Mucosa of stomach (tissue), 1 donor: Measurements from ENCODE around the gene DSCAML1.
"Not testable (repeated sequence)": the region's sequence is repeated elsewhere in the genome, so short reads cannot be mapped to it uniquely, and the experiment has no call there.

ENCODE experiments used
- H3K27me3 ChIP-seq: one replicate; pipeline ENCODE4 v1.7.0; 2013; ENCODE audit warnings: mild to moderate bottlenecking, low read length; ENCODE audit not compliant: control insufficient read depth, insufficient read depth
- H3K36me3 ChIP-seq: one replicate; pipeline ENCODE4 v1.7.0; 2013; ENCODE audit warnings: low read length; ENCODE audit not compliant: control insufficient read depth, insufficient read depth
- H3K4me1 ChIP-seq: one replicate; pipeline ENCODE4 v1.7.0; 2013; ENCODE audit warnings: mild to moderate bottlenecking, low read length; ENCODE audit not compliant: control insufficient read depth, insufficient read depth
- H3K4me3 ChIP-seq: one replicate; pipeline ENCODE4 v1.7.0; 2013; ENCODE audit warnings: low read length
- H3K9ac ChIP-seq: one replicate; pipeline ENCODE4 v1.7.0; 2013; ENCODE audit warnings: mild to moderate bottlenecking, low read length, moderate library complexity
- H3K9me3 ChIP-seq: one replicate; pipeline ENCODE4 v1.7.0; 2013; ENCODE audit warnings: mild to moderate bottlenecking, low read length, moderate library complexity; ENCODE audit not compliant: control insufficient read depth
- donor health status: Pancreatic carcinoma.

The DSCAML1 gene

DNA sequence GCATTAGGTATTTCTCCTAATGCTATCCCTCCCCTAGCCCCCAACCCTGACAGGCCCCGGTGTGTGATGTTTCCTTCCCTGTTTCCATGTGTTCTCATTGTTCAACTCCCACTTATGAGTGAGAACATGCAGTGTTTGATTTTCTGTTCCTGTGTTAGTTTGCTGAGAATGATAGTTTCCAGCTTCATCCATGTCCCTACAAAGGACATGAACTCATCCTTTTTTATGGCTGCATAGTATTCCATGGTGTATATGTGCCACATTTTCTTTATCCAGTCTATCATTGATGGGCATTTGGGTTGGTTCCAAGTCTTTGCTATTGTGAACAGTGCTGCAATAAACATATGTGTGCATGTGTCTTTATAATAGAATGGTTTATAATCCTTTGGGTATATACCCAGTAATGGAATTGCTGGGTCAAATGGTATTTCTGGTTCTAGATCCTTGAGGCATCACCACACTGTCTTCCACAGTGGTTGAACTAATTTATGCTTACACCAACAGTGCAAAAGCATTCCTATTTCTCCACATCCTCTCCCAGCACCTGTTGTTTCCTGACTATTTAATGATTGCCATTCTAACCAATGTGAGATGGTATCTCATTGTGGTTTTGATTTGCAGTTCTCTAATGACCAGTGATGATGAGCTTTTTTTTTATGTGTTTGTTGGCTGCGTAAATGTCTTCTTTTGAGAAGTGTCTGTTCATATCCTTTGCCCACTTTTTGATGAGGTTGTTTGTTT lies 397.7 kb downstream of the DSCAML1 start:
- not testable (repeated sequence) for H3K27me3 ChIP-seq, H3K9ac ChIP-seq, H3K36me3 ChIP-seq, H3K9me3 ChIP-seq, H3K4me1 ChIP-seq, H3K4me3 ChIP-seq

DNA sequence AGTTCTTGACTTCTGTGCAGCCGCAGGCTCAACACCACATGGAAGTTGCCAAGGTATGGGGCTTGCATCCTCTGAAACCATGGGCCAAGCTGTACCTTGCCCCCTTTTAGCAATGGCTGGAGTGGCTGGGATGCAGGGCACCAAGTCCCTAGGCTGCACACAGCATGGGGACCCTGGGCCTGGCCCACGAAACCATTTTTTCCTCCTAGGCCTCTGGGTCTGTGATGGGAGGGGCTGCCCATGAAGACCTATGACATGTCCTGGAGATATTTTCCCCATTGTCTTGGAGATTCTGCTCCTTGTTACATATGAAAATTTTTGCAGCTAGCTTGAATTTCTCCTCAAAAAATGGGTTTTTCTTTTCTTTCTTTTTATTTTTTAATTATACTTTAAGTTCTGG lies 398.4 kb downstream of the DSCAML1 start:
- not testable (repeated sequence) for H3K27me3 ChIP-seq, H3K9ac ChIP-seq, H3K36me3 ChIP-seq, H3K4me1 ChIP-seq, H3K9me3 ChIP-seq, H3K4me3 ChIP-seq

DNA sequence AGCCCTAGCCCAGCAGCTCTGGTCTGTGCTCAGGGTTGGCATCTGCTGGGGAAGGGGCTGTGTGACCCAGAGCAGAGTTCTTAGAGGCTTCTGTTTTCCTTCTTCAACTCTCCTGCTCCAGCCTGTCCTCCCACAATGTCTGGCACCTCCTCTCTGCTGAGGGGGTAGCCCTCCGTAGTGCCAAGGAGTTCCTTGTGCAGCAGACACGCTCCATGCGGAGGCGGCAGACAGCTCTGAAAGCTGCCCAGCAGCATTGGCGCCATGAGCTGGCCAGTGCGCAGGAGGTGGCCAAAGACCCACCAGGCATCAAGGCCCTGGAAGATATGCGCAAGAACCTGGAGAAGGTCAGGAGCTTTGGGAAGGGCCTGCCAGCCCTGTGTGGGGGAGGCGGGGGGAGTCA lies 400.0 kb downstream of the DSCAML1 start:
- no peak overlapping the region for H3K4me3 ChIP-seq
- H3K4me1 ChIP-seq = no peaks in the 10 kb centered on the region
- H3K9me3 ChIP-seq = no peaks in the 10 kb centered on the region
- no peaks in the 10 kb centered on the region for H3K27me3 ChIP-seq
- H3K9ac ChIP-seq = no peak overlapping the region
- H3K36me3 ChIP-seq = peaks cover 12% of the 10 kb centered on the region

DNA sequence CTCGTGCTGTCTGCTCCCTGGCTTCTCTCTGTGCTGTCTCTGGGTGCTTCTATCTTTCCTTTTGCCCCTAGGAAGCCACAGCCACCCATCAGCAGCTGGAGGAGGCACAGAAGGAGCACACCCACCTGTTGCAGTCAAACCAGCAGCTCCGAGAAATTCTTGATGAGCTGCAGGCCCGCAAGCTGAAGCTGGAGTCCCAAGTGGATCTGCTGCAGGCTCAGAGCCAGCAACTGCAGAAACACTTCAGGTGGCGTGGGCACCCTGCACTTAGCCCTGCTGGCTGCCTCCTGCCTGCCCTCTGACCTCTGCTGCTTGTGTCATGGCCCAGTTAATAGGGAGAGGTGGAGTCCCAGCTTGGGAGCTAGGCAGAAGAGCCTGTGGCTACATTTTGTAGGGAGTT lies 401.5 kb downstream of the DSCAML1 start:
- no peaks in the 10 kb centered on the region for H3K27me3 ChIP-seq
- no peak overlapping the region for H3K4me3 ChIP-seq
- no peaks in the 10 kb centered on the region for H3K9me3 ChIP-seq
- H3K9ac ChIP-seq = no peak overlapping the region
- H3K4me1 ChIP-seq = no peaks in the 10 kb centered on the region
- H3K36me3 ChIP-seq = peaks cover 18% of the 10 kb centered on the region

DNA sequence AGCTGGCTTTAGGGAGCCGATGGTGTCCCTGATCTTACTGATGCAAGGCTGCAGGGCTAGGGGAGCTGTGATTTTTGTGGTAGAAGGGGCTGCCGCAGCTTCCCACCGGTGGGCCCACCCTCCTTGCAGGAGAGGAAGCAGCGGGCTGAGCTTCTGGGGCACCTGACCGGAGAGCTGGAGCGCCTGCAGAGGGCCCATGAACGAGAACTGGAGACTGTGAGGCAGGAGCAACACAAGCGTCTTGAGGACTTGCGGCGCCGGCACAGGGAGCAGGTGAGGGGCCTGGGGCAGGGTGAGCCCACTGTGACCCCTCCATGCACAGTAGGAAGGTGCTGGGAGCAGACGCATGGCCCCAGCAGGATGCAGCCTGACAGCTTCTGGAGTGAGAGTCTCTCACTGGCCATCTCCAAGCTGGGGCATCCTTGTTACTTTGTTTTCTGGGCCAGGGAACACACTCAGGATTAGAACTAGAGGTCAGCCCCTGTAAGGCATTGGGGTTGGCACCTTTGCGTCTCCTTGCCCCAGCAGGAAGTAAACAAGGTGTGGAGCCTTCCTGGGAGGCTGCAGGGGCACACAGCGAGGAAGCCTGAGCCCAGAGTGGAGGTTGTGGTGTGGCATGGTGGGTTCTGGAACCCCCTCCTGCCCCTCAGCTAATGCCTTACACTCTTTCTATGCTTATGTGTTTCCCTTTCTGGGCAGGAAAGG lies 402.6 kb downstream of the DSCAML1 start:
- no peak overlapping the region for H3K4me3 ChIP-seq
- H3K9ac ChIP-seq = no peak overlapping the region
- H3K36me3 ChIP-seq = peaks cover 18% of the 10 kb centered on the region
- no peaks in the 10 kb centered on the region for H3K27me3 ChIP-seq
- no peaks in the 10 kb centered on the region for H3K4me1 ChIP-seq
- no peaks in the 10 kb centered on the region for H3K9me3 ChIP-seq

DNA sequence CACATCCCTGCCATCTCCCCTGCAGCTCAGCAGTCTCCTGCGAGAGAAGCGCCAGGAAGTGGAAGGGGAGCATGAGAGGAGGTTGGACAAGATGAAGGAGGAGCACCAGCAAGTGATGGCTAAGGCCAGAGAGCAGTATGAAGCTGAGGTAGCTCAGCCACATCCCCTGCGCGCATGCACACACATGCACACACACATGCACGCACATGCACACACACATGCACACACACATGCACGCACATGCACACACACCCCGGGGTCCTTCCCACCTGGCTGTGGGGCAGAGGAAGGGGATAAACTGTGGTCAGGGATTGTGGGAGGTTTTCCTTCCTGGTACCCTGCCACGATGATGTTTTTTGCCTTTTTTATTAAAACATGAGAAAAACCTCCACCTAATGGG lies 404.0 kb downstream of the DSCAML1 start:
- H3K9ac ChIP-seq = no peak overlapping the region
- no peaks in the 10 kb centered on the region for H3K4me1 ChIP-seq
- no peaks in the 10 kb centered on the region for H3K9me3 ChIP-seq
- H3K27me3 ChIP-seq = no peaks in the 10 kb centered on the region
- H3K4me3 ChIP-seq = no peak overlapping the region
- H3K36me3 ChIP-seq = peaks cover 18% of the 10 kb centered on the region

DNA sequence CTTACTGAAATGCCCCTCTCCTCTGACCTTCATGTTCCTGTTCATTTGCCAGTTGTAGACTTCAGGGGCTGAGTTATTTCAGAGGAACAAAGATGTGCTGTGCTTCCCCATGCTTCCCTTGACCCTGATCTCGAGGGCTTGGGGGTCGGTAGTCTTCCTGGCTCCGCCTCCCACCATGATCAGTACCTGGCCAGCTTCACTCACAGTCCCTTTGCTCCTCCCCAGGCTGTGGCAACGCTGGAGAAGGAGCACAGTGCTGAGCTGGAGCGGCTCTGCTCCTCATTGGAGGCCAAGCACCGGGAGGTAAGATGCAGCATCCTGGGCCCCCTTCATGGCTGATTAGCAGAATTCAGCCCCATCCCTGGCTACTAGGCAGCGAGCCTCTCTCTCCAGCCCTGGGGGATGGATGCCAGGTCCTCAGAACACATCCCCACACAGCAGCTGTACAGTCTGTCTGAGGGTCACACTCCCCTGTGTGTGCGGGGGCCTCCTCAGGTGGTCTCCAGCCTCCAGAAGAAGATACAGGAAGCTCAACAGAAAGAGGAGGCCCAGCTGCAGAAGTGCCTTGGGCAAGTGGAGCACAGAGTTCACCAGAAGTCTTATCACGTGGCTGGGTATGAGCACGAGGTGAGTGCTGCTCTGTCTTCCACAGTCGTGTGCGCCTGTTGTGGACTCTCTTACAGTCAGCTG lies 404.9 kb downstream of the DSCAML1 start:
- no peaks in the 10 kb centered on the region for H3K27me3 ChIP-seq
- H3K9me3 ChIP-seq = no peaks in the 10 kb centered on the region
- H3K9ac ChIP-seq = no peak overlapping the region
- no peak overlapping the region for H3K4me3 ChIP-seq
- H3K4me1 ChIP-seq = no peaks in the 10 kb centered on the region
- H3K36me3 ChIP-seq = peaks cover 18% of the 10 kb centered on the region

DNA sequence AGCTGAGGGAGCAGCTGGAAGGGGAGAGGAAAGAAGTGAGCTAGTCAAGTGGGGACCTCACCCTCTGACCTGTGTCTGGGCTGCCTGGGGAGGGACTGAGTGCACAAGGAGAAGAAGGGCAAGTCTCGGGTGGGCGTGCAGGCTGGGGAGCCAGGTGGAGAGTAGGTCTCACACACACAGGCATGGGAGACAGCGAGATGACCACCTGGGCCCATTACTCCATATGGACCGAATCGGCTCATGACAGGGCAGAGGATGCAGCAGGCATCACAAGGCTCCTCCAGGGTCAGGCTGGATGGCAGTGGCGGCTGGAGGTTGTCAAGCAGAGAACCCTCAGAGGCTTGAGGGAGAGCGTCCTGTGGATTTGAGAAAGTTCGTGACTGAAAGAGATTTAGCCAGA lies 405.8 kb downstream of the DSCAML1 start:
- Histone ChIP-seq H3K4me3 (no peak overlapping the region), H3K4me1 (no peaks in the 10 kb centered on the region), H3K36me3 (peaks cover 18% of the 10 kb centered on the region), H3K9me3 (no peaks in the 10 kb centered on the region), H3K9ac (no peak overlapping the region), H3K27me3 (no peaks in the 10 kb centered on the region)

DNA sequence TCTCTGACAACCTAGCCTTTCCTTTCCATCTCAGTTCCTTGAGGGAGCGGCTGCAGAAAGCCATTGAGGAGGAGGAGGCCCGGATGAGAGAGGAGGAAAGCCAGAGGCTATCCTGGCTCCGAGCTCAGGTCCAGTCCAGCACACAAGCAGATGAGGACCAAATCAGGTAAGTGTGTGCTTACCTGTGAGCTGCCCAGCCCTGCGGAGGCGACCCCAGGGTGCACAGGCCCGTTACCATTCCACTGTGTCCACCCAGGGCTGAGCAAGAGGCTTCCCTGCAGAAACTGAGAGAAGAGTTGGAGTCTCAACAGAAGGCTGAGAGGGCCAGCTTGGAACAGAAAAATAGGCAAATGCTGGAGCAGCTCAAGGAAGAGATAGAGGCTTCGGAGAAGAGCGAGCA lies 406.3 kb downstream of the DSCAML1 start:
- no peak overlapping the region for H3K4me3 ChIP-seq
- no peaks in the 10 kb centered on the region for H3K4me1 ChIP-seq
- no peak overlapping the region for H3K9ac ChIP-seq
- no peaks in the 10 kb centered on the region for H3K9me3 ChIP-seq
- H3K27me3 ChIP-seq = no peaks in the 10 kb centered on the region
- peaks cover 18% of the 10 kb centered on the region for H3K36me3 ChIP-seq

DNA sequence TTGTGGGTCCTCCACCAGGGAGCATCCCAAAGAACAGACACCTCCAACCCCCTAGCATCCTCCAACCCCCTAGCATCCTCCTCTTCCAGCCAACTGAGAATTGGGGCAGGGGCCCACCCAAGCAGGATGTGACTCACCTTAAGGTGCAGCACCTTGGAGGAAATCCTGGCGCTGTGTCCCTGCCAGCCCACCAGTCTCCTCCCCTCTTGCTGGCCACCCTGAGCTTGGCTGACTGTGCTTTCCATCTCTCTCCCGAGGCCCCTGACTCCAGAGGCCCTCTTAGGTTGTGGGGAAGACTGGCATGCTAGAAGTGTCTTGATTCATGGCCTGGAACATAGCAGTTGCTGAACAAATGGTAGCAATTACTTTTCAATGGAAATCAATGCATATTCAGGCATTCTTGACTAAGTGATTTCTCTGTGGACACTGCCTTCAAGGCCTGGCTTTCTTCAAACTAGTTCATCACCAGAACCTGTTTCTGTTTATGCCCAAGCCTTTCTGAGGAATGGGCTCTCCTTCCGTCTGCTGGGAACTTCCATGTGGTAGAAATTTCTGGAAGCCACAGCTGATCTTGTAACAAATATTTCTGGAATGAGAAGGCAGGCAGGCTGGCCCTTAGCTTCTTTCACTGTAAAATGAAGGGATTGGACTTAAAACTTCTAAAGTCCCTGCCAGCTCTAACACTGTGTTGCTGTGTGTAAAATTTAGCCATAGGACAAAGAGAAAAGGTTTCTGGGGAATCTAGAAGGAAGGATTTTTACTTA lies 408.8 kb downstream of the DSCAML1 start:
- no peaks in the 10 kb centered on the region for H3K4me1 ChIP-seq
- H3K27me3 ChIP-seq = no peaks in the 10 kb centered on the region
- H3K4me3 ChIP-seq = no peak overlapping the region
- H3K9ac ChIP-seq = no peak overlapping the region
- peaks cover 10% of the 10 kb centered on the region for H3K36me3 ChIP-seq
- H3K9me3 ChIP-seq = no peaks in the 10 kb centered on the region

DNA sequence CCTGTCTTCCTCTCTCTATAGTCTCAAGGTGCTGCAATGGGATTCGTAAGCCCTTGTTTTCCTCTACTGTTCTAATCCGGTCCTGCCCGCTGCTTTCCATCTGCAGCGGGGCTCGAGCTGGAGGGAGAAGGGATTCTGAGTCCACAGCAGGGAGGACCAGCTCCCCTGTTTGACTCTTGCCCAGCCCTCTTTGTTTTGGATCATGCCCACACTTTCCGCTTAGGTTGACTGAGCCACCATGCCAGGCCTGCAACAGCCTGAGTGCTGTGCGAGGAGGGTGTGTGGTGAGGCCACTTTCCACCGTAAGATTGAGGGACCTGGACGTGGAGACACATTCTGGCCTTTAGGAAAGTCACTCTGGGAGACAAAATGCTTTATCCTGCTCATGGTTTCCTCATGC lies 411.1 kb downstream of the DSCAML1 start:
- peaks cover under 1% of the 10 kb centered on the region for H3K36me3 ChIP-seq
- H3K4me1 ChIP-seq = no peaks in the 10 kb centered on the region
- H3K9ac ChIP-seq = no peak overlapping the region
- no peak overlapping the region for H3K4me3 ChIP-seq
- no peaks in the 10 kb centered on the region for H3K27me3 ChIP-seq
- no peaks in the 10 kb centered on the region for H3K9me3 ChIP-seq

DNA sequence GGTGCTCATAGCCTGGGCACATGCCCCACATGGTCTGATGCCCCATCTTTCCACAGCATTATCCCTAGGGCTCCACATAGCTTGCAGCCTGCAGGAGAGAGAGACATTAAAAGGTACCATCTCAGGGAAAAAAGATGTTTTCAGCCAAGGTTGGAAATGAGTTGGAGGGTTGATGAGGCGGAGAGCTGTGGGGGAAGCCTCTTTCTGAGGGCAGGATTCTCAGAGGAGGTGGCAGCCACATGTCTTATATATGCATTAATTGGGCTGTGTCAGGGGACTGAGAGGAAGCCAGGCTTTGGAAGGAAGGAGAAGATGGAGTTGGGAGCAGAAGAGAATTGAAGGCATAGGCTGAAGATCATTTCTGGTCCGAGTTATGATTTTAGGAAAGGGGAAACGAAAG lies 411.5 kb downstream of the DSCAML1 start:
- no peaks in the 10 kb centered on the region for H3K36me3 ChIP-seq
- no peaks in the 10 kb centered on the region for H3K4me1 ChIP-seq
- no peaks in the 10 kb centered on the region for H3K27me3 ChIP-seq

More for the DNA sequence above, 411.5 kb downstream of the DSCAML1 start:
- Histone ChIP-seq H3K9me3 (no peaks in the 10 kb centered on the region), H3K9ac (no peak overlapping the region), H3K4me3 (no peak overlapping the region)
